ENCODE data around the gene IFNA1.

Gene IFNA1

DNA sequence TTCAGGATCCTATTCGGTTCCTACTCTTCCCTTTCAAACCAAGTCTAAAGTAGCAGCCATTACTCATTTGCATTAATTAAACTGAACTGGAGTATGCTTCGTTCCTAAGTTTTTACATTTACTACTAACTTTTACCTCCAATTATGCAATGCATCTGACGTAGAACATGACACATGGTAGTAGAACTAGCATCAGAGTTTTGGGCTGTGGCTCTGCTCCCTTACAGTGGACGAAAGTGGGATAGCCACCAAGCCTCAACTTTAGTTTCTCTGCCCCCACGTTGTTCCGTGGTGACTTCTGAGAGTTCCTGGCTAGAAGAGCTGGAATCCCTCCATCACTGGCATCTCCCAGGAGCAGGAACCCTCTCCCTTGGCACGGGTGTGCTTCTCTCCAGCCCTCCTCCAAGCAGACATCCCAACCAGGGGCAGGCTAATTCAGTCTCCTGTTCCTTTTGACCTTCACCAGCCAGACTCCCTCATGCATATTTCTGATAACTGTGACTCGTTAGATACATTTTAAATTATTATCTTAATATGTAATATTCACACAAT, 39.0 kb downstream of the IFNA1 start:
- H3K9me3 ChIP-seq (ENCODE audit: control insufficient read depth in 2 of 2, low read length in 2 of 2) = no peaks in the 10 kb centered on the region
- no peaks in the 10 kb centered on the region for H3K4me1 ChIP-seq (ENCODE audit: control insufficient read depth, insufficient read depth, low read length)
- no peak overlapping the region for H3K9ac ChIP-seq (ENCODE audit: low read length in 2 of 2)
- H3K36me3 ChIP-seq (ENCODE audit: control insufficient read depth in 2 of 2, insufficient read depth in 2 of 2, low read length in 2 of 2) = no peaks in the 10 kb centered on the region
- no peak overlapping the region for H3K4me3 ChIP-seq (ENCODE audit: low read length in 2 of 2)
- no peaks in the 10 kb centered on the region for H3K27me3 ChIP-seq (ENCODE audit: control insufficient read depth in 1 of 2, insufficient read depth in 2 of 2, low read length in 2 of 2)
- no peak overlapping the region for H3K27ac ChIP-seq (ENCODE audit: low read length)

GRCh38 chr9:21481470-21482056, 41.3 kb downstream of the IFNA1 start:
- Histone ChIP-seq H3K4me3 (ENCODE audit: low read length in 2 of 2) (no peak overlapping the region), H3K36me3 (ENCODE audit: control insufficient read depth in 2 of 2, insufficient read depth in 2 of 2, low read length in 2 of 2) (no peaks in the 10 kb centered on the region), H3K9ac (ENCODE audit: low read length in 2 of 2) (no peak overlapping the region), H3K27me3 (ENCODE audit: control insufficient read depth in 1 of 2, insufficient read depth in 2 of 2, low read length in 2 of 2) (no peaks in the 10 kb centered on the region), H3K9me3 (ENCODE audit: control insufficient read depth in 2 of 2, low read length in 2 of 2) (no peaks in the 10 kb centered on the region), H3K4me1 (ENCODE audit: control insufficient read depth, insufficient read depth, low read length) (no peaks in the 10 kb centered on the region), H3K27ac (ENCODE audit: low read length) (no peak overlapping the region)

DNA sequence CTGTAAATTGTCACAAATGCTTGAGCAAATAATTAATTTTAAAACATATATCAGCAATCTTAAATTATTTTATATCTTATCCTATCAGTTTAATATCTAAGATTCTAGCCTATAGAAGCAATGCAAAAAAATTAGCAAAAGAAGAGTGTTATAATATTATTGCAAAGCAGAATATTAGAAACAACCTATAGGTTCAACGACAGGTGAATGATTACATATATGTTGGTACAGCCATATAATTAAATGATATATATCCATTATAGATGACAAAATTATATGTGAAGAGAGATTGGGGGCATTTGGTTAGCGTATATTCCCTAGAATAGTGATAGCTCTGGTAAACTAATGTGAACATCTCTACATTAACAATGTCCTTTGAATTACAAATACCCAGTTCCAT, 42.0 kb downstream of the IFNA1 start, which contains the start of gene IFNE:
TSS of gene IFNE (minus strand) at position 101 of the 400 bp plus-strand sequence. CDS start 619 bp downstream, outside the sequence.
- H3K4me3 ChIP-seq (ENCODE audit: low read length in 2 of 2) = no peak within 1 kb of the TSS
- no peaks in the 10 kb centered on the region for H3K4me1 ChIP-seq (ENCODE audit: control insufficient read depth, insufficient read depth, low read length)
- no peaks in the 10 kb centered on the region for H3K9me3 ChIP-seq (ENCODE audit: control insufficient read depth in 2 of 2, low read length in 2 of 2)
- no peak within 1 kb of the TSS for H3K9ac ChIP-seq (ENCODE audit: low read length in 2 of 2)
- H3K27me3 ChIP-seq (ENCODE audit: control insufficient read depth in 1 of 2, insufficient read depth in 2 of 2, low read length in 2 of 2) = no peaks in the 10 kb centered on the region
- H3K36me3 ChIP-seq (ENCODE audit: control insufficient read depth in 2 of 2, insufficient read depth in 2 of 2, low read length in 2 of 2) = no peaks in the 10 kb centered on the region
- no peak within 1 kb of the TSS for H3K27ac ChIP-seq (ENCODE audit: low read length)
